Measurements from ENCODE around the gene RASA2. TPM values are rescaled to one million over a fixed set of nuclear protein-coding genes. Genes with fewer than 3 reads are reported as not detected.

Gene RASA2
- polyA plus RNA-seq, 1 donor (not counting 4 experiments of a cell fraction or from before 2014, with no cell fraction given), result 10.3 TPM

DNA sequence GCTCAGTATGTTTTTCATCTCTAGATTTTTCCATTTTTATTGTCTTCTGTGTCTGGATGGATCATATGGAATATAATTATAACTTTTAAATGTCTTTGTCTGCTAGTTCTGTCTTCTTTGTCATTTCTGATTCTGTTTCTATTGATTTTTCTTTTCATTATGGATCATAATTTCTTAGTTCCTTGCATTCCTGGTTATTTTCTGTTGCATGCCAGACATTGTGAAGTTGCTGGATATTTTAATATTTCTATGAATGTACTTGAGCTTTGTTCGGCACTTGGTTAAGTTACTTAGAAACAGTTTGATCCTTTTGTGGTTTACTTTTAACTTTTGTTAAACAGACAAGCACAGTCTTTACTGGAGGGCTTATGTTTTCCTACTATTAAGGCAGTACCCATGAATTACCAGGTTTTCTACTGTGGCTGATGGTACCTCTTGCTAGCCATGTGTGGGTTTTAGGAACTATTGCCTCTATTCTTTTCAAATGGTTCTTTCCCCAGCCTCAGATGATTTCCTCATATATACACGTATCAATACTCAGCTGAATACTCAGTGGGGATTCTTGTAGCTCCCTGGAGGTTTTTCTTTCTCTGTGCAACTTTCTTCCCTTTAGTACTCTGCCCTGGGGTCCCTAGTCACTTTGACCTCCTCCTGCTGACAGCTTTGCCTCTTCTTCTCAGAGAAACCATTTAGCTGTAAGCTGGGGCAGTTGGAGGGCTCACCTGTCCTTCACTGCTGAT, 64.3 kb downstream of the RASA2 start:
- TF ChIP-seq, protein P1, sequence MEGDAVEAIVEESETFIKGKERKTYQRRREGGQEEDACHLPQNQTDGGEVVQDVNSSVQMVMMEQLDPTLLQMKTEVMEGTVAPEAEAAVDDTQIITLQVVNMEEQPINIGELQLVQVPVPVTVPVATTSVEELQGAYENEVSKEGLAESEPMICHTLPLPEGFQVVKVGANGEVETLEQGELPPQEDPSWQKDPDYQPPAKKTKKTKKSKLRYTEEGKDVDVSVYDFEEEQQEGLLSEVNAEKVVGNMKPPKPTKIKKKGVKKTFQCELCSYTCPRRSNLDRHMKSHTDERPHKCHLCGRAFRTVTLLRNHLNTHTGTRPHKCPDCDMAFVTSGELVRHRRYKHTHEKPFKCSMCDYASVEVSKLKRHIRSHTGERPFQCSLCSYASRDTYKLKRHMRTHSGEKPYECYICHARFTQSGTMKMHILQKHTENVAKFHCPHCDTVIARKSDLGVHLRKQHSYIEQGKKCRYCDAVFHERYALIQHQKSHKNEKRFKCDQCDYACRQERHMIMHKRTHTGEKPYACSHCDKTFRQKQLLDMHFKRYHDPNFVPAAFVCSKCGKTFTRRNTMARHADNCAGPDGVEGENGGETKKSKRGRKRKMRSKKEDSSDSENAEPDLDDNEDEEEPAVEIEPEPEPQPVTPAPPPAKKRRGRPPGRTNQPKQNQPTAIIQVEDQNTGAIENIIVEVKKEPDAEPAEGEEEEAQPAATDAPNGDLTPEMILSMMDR (optimal IDR thresholded peaks at IDR 0.05 in 1 of 3, IDR thresholded peaks at IDR 0.05 in 1 of 3, conservative IDR thresholded peaks at IDR 0.05 in 1 of 3; ENCODE audit: extremely low read depth in 1 of 3, insufficient read depth in 2 of 3, low read length in 3 of 3), result no peak
- no peak for TF ChIP-seq EZH2 (IDR thresholded peaks at IDR 0.05; ENCODE audit: low read length)
- Histone ChIP-seq H3K36me3 (ENCODE audit: control insufficient read depth in 2 of 2, extremely low read depth in 1 of 2, insufficient read depth in 2 of 2, low read length in 2 of 2) (peaks cover 1 to 6% of the 10 kb centered on the region in 2 experiments), H3K79me2 (ENCODE audit: control insufficient read depth, insufficient read depth, low read length) (peaks cover 10% of the 10 kb centered on the region), H3K9ac (ENCODE audit: control insufficient read depth, extremely low read depth, insufficient read depth, low read length) (no peak overlapping the region), H3K4me2 (ENCODE audit: control insufficient read depth, extremely low read depth, insufficient read depth, low read depth, low read length) (no peak overlapping the region), H3K4me3 (ENCODE audit: control insufficient read depth in 2 of 3, extremely low read depth in 1 of 3, insufficient read depth in 2 of 3, low read depth in 1 of 3, low read length in 3 of 3) (no peak overlapping the region), H2AFZ (ENCODE audit: control insufficient read depth, low read length) (no peak overlapping the region), H3K27me3 (ENCODE audit: control insufficient read depth, extremely low read depth, insufficient read depth, low read length) (no peaks in the 10 kb centered on the region), H3K9me1 (ENCODE audit: control insufficient read depth, extremely low read depth, insufficient read depth, low read length) (no peaks in the 10 kb centered on the region), H3K9me3 (ENCODE audit: control insufficient read depth, low read depth, low read length) (no peaks in the 10 kb centered on the region), H3K4me1 (ENCODE audit: control insufficient read depth, extremely low read depth, insufficient read depth, low read length) (no peaks in the 10 kb centered on the region), H3K27ac (ENCODE audit: control insufficient read depth, insufficient read depth, low read length) (no peak overlapping the region), H4K20me1 (ENCODE audit: control insufficient read depth, extremely low read depth, insufficient read depth, low read length) (no peaks in the 10 kb centered on the region)
- peak; percentile 61 for FAIRE-seq
- dilution Hi-C loops (cut with MboI; ENCODE audit: extremely low pct_ligation_motif_present, low sequenced_read_pairs), result no loop called here
- DNase-seq (ENCODE audit: low read depth, low spot score), result no peak

DNA sequence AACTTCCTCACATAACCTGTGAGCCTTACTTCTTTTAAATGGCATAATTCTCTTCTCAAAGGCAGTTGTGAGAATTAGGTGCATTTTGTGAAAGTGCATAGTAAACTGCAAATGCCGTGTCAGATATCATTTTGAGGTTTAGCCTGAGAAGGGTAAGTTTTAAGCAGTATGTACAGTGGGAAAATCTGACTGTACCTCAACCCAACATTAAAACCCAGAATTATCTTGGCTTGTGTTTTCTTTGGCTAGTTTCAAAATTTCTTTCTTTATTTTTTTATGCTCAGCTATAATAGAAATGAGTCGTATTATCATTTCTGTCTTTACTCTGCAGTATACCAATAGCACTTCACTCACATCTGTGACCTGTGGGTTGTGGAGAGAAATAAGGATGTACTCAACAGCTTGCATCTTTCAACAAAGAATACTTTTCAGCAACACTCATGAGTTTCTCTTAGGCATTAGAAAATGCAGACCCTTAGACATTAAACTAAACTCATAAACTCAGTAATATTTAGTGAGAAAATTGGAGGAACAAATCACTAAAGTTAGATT, 65.7 kb downstream of the RASA2 start:
- FAIRE-seq (no peak), DNase-seq (ENCODE audit: low read depth, low spot score) (no peak)
- dilution Hi-C loops (cut with MboI; ENCODE audit: extremely low pct_ligation_motif_present, low sequenced_read_pairs), result no loop called here
- Histone ChIP-seq H4K20me1 (ENCODE audit: control insufficient read depth, extremely low read depth, insufficient read depth, low read length) (no peaks in the 10 kb centered on the region), H3K4me2 (ENCODE audit: control insufficient read depth, extremely low read depth, insufficient read depth, low read depth, low read length) (no peak overlapping the region), H3K4me3 (ENCODE audit: control insufficient read depth in 2 of 3, extremely low read depth in 1 of 3, insufficient read depth in 2 of 3, low read depth in 1 of 3, low read length in 3 of 3) (no peak overlapping the region), H3K79me2 (ENCODE audit: control insufficient read depth, insufficient read depth, low read length) (peaks cover 9% of the 10 kb centered on the region), H3K9ac (ENCODE audit: control insufficient read depth, extremely low read depth, insufficient read depth, low read length) (no peak overlapping the region), H2AFZ (ENCODE audit: control insufficient read depth, low read length) (no peak overlapping the region), H3K27me3 (ENCODE audit: control insufficient read depth, extremely low read depth, insufficient read depth, low read length) (no peaks in the 10 kb centered on the region), H3K36me3 (ENCODE audit: control insufficient read depth in 2 of 2, extremely low read depth in 1 of 2, insufficient read depth in 2 of 2, low read length in 2 of 2) (peaks cover 5 to 11% of the 10 kb centered on the region in 2 experiments), H3K27ac (ENCODE audit: control insufficient read depth, insufficient read depth, low read length) (no peak overlapping the region), H3K4me1 (ENCODE audit: control insufficient read depth, extremely low read depth, insufficient read depth, low read length) (no peaks in the 10 kb centered on the region), H3K9me3 (ENCODE audit: control insufficient read depth, low read depth, low read length) (no peaks in the 10 kb centered on the region), H3K9me1 (ENCODE audit: control insufficient read depth, extremely low read depth, insufficient read depth, low read length) (no peaks in the 10 kb centered on the region)
- TF ChIP-seq, protein P1 (optimal IDR thresholded peaks at IDR 0.05 in 1 of 3, IDR thresholded peaks at IDR 0.05 in 1 of 3, conservative IDR thresholded peaks at IDR 0.05 in 1 of 3; ENCODE audit: extremely low read depth in 1 of 3, insufficient read depth in 2 of 3, low read length in 3 of 3), result no peak
- no peak for TF ChIP-seq EZH2 (IDR thresholded peaks at IDR 0.05; ENCODE audit: low read length)
